Kidney (tissue), 14 donors: ENCODE results near the gene MYBPHL. TPM values are rescaled to one million over a fixed set of nuclear protein-coding genes. Genes with fewer than 3 reads are reported as not detected.

ENCODE experiments used
- DNase-seq, 5 donors: peaks; one replicate each; pipeline ENCODE4 v3.0.0-alpha.2; 2013 to 2020
- FAIRE-seq: peaks from 2 replicates; lab custom pipeline; 2012; peaks lifted over from hg19 to GRCh38; lab: Jason Lieb, UNC
- H3K27ac ChIP-seq, 2 donors: one replicate each; pipeline ENCODE4 v1.7.0; 2013; ENCODE audit warnings: low read depth in 2 of 2, low read length in 2 of 2, inconsistent platforms in 1 of 2
- H3K27me3 ChIP-seq: one replicate; pipeline ENCODE4 v1.7.1; 2013; ENCODE audit warnings: low read length, inconsistent platforms; ENCODE audit not compliant: control insufficient read depth, insufficient read depth
- H3K36me3 ChIP-seq, 3 donors: one replicate each; pipeline versions ENCODE4 v1.7.0 to v1.7.1; 2013; ENCODE audit warnings: low read length in 3 of 3, control low read depth in 1 of 3, inconsistent platforms in 1 of 3; ENCODE audit not compliant: insufficient read depth in 3 of 3, control insufficient read depth in 2 of 3
- H3K4me1 ChIP-seq, 3 donors: one replicate each; pipeline versions ENCODE4 v1.7.0 to v1.7.1; 2013; ENCODE audit warnings: low read length in 3 of 3, inconsistent platforms in 1 of 3, low read depth in 1 of 3; ENCODE audit not compliant: control insufficient read depth in 2 of 3, insufficient read depth in 2 of 3
- H3K4me3 ChIP-seq, 3 donors: one replicate each; pipeline versions ENCODE4 v1.7.0 to v1.8.1; 2013; ENCODE audit warnings: low read length in 3 of 3, control low read depth in 1 of 3, inconsistent platforms in 1 of 3
- H3K9ac ChIP-seq, 3 donors: one replicate each; pipeline versions ENCODE4 v1.7.0 to v1.7.1; 2013; ENCODE audit warnings: low read length in 3 of 3, control low read depth in 1 of 3, inconsistent platforms in 1 of 3
- H3K9me3 ChIP-seq, 3 donors: one replicate each; pipeline versions ENCODE4 v1.7.0 to v1.7.1; 2013; ENCODE audit warnings: low read length in 3 of 3, control low read depth in 1 of 3, inconsistent platforms in 1 of 3; ENCODE audit not compliant: control insufficient read depth in 2 of 3, insufficient read depth in 1 of 3
- CTCF ChIP-seq: IDR thresholded peaks from 3 replicates; pipeline ENCODE4 v1.5.1; 2012; ENCODE audit warnings: mild to moderate bottlenecking, moderate library complexity, borderline replicate concordance; ENCODE audit not compliant: insufficient read depth; ENCODE audit errors: extremely low read depth
- intact Hi-C: fragments of 100-400 bp; cut with DNase I; formaldehyde crosslinking; loops from one replicate; pipeline ENCODE4 v1.11.1; 2022
- polyA plus RNA-seq: library from polyadenylated mRNA; stranded (reverse); fragments of 350-450 nt; fragmentation: Illumina TruSeq; extraction: RNeasy Lipid Tissue Mini Kit (QIAGEN cat#74804); gene quantifications from one replicate; pipeline ENCODE4 v1.2.3, GENCODE V29; 2014; ENCODE audit warnings: low read depth, low replicate concordance; ENCODE audit not compliant: insufficient read depth
- total RNA-seq: library from RNA; stranded (reverse); fragmentation: NEBNext Ultra II Directional; extraction: Animal tissue kit (Norgen Biotek cat#: 25700); gene quantifications from one replicate; pipeline ENCODE4 v1.2.1, GENCODE V29; 2021
- donor health status: control.
- donor health status: control.
- donor health status: control.
- donor health status: control.
- donor health status: control.
- donor health status: DM: yes; HTN: yes; CAD: no.
- donor health status: Normal renal cell carcinoma (clear cell type).

The MYBPHL gene
- total and polyA plus RNA-seq, 2 donors from 2014 or later = 0.19 TPM; not detected in 1

DNA sequence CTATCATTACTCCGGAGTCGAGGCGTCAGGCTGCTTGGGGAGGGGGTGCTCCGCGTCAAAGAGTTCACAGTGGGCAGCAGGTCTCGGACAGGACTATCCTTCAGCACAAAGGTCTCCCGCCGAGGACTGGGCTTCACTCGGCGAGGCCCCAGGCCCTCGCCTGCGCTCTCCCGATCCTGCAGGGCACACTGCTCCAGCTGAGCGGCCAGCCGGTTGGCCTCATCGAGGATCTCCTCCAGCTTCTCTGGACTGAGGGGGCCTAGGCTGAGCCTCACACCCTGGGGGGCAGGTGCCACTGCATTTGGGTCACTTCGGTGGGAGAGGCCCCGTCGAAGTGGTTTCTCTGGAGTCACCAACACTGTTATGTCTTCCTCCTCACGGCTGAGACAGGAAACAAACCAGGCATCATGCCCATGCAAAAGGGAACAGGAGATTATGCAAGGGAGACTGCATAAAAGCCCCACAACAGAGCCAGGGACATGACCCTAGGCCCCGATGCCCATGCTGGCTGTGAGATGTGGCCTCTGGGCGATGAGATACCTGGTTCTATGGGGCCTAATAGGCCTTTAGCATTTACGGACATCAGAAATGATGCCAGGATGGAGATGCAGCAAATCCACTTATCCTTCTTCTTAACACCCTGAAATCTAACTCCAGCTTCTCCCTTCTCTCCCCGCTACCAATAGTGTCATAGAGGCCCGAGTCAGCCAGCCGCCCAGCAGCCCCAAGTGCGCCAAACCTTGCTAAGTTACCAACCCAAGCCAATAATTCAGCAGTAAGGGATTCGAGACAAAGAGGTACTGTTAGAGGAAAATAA, 24.9 kb downstream of the MYBPHL start:
- intact Hi-C loops = no loop called here
- H3K9me3 ChIP-seq = no peaks in the 10 kb centered on the region
- H3K27ac ChIP-seq = no peak overlapping the region
- peak in 1 of 5 donors; percentile 41 for DNase-seq
- peaks cover 4 to 17% (median 15%) of the 10 kb centered on the region in 3 donors for H3K4me1 ChIP-seq
- H3K27me3 ChIP-seq = no peaks in the 10 kb centered on the region
- H3K4me3 ChIP-seq = peak overlapping the region in 2 of 3 donors; percentile 89
- no peak for TF ChIP-seq CTCF
- FAIRE-seq = no peak
- no peaks in the 10 kb centered on the region for H3K36me3 ChIP-seq
- H3K9ac ChIP-seq = peak overlapping the region in 2 of 3 donors; percentile 61 to 91

DNA sequence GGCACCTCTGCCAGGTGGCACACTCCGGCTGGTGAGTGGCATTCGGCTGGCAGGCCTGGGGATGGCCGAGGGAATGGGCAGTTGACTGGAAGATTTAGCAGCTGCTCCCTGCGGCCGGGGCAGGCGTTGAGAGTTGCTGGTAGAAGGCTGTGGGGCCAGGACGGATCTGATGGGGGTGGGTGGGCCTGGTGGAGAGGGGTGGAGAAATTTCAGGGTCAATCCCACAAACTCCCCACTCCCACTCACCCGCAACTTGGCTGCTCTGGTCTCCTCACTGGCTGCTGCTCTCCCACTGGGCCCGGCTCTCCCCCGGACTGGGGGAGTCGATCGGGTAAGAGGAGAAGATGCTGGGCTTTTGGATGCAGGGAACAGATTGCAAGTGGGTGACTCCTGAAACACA, 25.9 kb downstream of the MYBPHL start:
- DNase-seq (peak in 2 of 5 donors; percentile 29 to 50), FAIRE-seq (no peak)
- H3K9ac ChIP-seq = no peak overlapping the region
- peaks cover 4 to 20% (median 15%) of the 10 kb centered on the region in 3 donors for H3K4me1 ChIP-seq
- no peak overlapping the region for H3K27ac ChIP-seq
- no peaks in the 10 kb centered on the region for H3K9me3 ChIP-seq
- no peak overlapping the region for H3K4me3 ChIP-seq
- no peaks in the 10 kb centered on the region for H3K36me3 ChIP-seq
- TF ChIP-seq CTCF = no peak
- no peaks in the 10 kb centered on the region for H3K27me3 ChIP-seq
- intact Hi-C loops = no loop called here

DNA sequence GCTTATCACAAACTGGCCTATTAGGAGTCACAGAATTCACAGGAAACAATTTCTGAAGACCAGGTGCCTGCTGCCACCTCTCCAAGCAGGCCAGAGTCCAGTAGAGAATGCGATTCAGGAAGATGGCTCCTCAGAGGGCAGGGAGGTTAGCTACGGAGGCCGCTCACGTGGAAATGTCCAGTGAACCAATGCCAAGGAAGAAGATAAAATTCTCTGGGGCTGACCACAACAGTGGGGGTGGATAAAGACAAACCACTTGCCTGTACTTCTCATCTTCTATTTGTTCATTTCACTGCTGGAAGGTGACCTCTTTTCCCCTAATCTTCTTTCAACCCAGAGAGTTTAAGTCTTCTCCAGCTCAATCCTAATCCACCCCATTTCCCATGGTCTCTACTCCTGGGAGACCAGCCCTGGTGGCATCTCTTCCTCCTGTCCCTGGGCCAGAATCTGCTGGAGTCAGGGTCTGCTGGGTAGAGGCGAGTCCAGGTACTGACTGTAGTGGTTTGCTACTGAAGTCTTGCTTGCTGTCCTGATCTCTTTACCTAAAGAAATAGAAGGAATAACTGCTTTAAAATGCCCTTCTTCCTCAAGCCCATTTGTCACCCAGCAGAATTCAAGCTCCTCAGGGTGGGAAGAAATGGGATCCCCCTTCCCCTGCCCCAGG, 27.1 kb downstream of the MYBPHL start:
- no peaks in the 10 kb centered on the region for H3K9me3 ChIP-seq
- intact Hi-C loops = loop anchor here (10.0 kb wide), 1 partner anchor 125 kb away; no protein-coding TSS in a partner anchor
- no peak overlapping the region for H3K27ac ChIP-seq
- no peaks in the 10 kb centered on the region for H3K36me3 ChIP-seq
- FAIRE-seq (no peak), DNase-seq (no peak)
- TF ChIP-seq CTCF = no peak
- H3K27me3 ChIP-seq = no peaks in the 10 kb centered on the region
- H3K4me3 ChIP-seq = no peak overlapping the region
- no peak overlapping the region for H3K9ac ChIP-seq
- peaks cover 4 to 24% (median 18%) of the 10 kb centered on the region in 3 donors for H3K4me1 ChIP-seq
